ENCODE results near the gene RGS9BP.
A peak's percentile ranks its signal among the peaks of the same experiment; 100 is the strongest.
"Not testable (repeated sequence)": the region's sequence is repeated elsewhere in the genome, so short reads cannot be mapped to it uniquely, and the experiment has no call there.

The RGS9BP gene

DNA sequence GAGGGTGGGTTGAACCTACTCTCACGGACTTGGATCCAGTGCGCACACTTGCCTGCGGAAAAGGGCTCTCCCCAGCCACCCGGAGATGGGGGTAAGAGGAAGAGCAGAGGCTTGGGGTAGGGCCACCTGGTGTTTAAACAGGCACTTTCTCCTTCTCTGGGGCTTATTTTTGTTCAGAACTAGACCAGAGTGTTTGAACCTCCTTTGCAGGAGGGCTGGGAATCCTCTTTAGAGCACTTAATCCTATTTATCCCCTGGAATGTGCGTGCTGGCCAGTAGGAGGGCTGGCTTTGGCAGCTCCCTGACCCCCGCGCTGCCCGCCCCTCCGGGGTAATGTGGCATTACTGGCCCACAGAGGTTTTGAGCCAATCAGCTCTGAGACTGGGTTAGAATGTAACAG lies 2.0 kb downstream of the RGS9BP start:
- Histone ChIP-seq H3K27ac (no peak overlapping the region), H4K20me1 (peaks cover 33% of the 10 kb centered on the region), H3K4me1 (peaks cover 30% of the 10 kb centered on the region), H3K4me2 (peak overlapping the region; percentile 93; the same call in 1 of the 2 replicates), H3K4me3 (no peak overlapping the region), H3K27me3 (peaks cover 22% of the 10 kb centered on the region), H3K36me3 (no peaks in the 10 kb centered on the region), H3K9me3 (no peaks in the 10 kb centered on the region), H3K9ac (no peak overlapping the region)
- no peak for TF ChIP-seq Cebpa-rat (IDR thresholded peaks at IDR 0.05)

DNA sequence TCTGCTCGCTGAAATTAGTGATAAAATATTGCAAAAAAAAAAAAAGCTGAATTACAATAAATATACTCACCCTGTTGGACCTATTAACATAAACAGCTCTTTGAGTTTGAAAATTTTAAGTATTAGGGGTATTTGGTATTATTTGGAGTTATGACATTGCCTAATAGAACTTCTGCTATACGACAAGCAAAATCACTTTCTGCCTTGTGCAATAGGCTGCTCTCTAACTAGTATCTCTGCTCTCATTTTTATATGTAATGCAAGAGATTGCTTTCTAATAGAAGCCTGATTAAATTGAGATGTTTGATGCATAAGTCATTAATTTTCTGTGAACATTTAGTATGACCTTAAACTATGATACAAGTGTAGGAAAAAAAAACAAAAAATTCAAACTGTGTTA lies 5.3 kb downstream of the RGS9BP start:
- no peaks in the 10 kb centered on the region for H3K36me3 ChIP-seq
- H3K9ac ChIP-seq: no peak overlapping the region
- no peak overlapping the region for H3K27ac ChIP-seq
- no peak for TF ChIP-seq Cebpa-rat (IDR thresholded peaks at IDR 0.05)
- H4K20me1 ChIP-seq: peaks cover 11% of the 10 kb centered on the region; the same call in 1 of the 2 replicates
- H3K9me3 ChIP-seq: no peaks in the 10 kb centered on the region
- H3K4me2 ChIP-seq: no peak overlapping the region
- no peak overlapping the region for H3K4me3 ChIP-seq
- H3K4me1 ChIP-seq: peaks cover 11% of the 10 kb centered on the region
- H3K27me3 ChIP-seq: peaks cover 19% of the 10 kb centered on the region

DNA sequence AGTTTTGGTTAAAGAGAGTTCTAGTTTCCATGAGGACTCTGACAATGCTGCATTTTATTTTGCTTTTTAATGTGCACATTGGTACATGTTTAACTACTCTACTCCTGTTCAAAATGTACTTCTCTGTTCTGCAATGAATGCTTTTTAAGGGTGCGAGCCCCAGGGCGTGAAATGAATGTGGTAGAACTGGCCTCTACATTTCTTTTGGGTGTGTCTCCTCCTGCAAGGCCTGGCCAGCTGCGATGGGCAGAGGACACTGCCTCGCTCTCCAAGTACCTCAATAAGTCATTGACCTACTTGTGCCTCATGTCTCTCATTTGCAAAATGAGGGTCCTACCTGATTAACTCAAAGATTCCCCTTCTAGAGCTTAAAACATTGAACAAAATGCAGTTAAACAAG lies 6.7 kb downstream of the RGS9BP start:
- Histone ChIP-seq H3K4me3 (no peak overlapping the region), H3K27me3 (peaks cover 6% of the 10 kb centered on the region; the same call in 1 of the 2 replicates), H3K4me2 (no peak overlapping the region), H3K9me3 (no peaks in the 10 kb centered on the region), H3K27ac (no peak overlapping the region), H4K20me1 (no peaks in the 10 kb centered on the region), H3K9ac (no peak overlapping the region), H3K36me3 (no peaks in the 10 kb centered on the region), H3K4me1 (no peaks in the 10 kb centered on the region)
- no peak for TF ChIP-seq Cebpa-rat (IDR thresholded peaks at IDR 0.05)

DNA sequence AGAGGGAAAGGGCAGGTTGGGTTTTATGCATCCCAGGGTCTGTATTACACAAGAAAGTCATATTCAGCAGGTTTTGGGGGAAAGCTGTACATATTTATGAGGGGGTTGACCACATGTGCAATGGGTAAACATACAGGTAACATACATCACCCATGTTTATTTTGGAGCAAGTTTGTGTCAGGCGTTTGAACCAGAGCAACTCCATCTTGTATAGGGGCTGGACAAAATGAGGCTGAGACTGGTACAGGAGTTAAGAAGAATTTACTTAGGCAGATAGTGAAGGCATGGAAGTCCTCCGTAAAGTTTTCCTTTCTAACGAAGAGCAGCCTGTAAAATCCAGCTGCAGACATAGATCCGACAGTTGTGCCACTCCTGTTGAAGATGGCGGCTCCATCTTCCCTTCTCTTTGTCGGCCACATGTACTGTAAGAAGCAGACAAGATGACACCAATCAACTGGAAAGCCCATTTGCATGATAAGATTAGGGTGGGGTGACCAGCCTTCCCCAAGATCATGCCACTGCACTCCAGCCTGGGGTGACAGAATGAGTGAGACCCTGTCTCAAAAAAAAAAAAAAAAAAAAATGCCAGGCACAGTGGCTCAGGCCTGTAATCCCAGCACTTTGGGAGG lies 11.3 kb downstream of the RGS9BP start:
- no peak for TF ChIP-seq Cebpa-rat (IDR thresholded peaks at IDR 0.05)
- H4K20me1 ChIP-seq: no peaks in the 10 kb centered on the region
- H3K4me3 ChIP-seq: no peak overlapping the region
- H3K9me3 ChIP-seq: no peaks in the 10 kb centered on the region
- no peak overlapping the region for H3K9ac ChIP-seq
- no peaks in the 10 kb centered on the region for H3K36me3 ChIP-seq
- H3K27me3 ChIP-seq: no peaks in the 10 kb centered on the region
- H3K4me1 ChIP-seq: peaks cover 20% of the 10 kb centered on the region
- no peak overlapping the region for H3K27ac ChIP-seq
- no peak overlapping the region for H3K4me2 ChIP-seq

DNA sequence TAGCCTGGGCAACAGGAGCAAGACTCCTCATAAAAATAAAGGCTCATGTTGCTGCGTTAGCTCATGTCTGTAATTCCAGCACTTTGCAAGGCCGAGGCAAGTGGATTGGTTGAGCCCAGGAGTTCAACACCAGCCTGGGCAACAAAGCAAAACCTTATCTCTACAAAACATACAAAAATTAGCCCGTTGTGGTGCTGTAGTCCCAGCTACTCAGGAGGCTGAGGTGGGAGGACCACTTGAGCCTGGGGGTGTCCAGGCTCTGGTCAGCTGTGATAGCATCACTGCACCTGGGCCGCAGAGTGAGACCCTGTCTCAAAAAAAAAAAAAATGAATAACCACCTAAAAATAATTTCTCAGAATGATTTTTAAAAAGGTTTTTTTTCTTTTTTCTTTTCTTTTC lies 12.0 kb downstream of the RGS9BP start:
- H3K9ac ChIP-seq: no peak overlapping the region
- H4K20me1 ChIP-seq: no peaks in the 10 kb centered on the region
- peaks cover 2% of the 10 kb centered on the region; the same call in 1 of the 2 replicates for H3K27me3 ChIP-seq
- no peak for TF ChIP-seq Cebpa-rat (IDR thresholded peaks at IDR 0.05)
- H3K4me2 ChIP-seq: no peak overlapping the region
- H3K4me1 ChIP-seq: peaks cover 21% of the 10 kb centered on the region
- H3K9me3 ChIP-seq: no peaks in the 10 kb centered on the region
- H3K4me3 ChIP-seq: no peak overlapping the region
- H3K36me3 ChIP-seq: no peaks in the 10 kb centered on the region
- no peak overlapping the region for H3K27ac ChIP-seq

DNA sequence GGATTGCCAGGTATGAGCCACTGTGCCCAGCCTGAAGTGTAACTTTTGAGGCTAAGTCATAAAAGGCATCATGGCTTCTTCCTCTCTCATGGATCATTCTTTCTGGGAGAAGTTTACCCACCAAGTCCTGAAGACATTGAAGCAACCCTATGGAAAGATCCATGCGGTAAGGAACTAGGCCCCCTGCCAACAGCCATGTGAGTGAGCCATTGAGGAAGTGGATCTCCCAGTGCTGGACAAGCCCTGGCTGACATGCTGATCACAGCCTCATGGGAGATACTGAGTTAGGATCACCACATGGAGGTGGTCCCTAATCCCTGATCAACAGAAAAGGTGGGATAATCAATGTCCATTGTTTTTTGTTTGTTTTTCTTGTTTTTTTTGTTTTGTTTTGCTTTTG lies 12.7 kb downstream of the RGS9BP start:
- H4K20me1 ChIP-seq: no peaks in the 10 kb centered on the region
- no peak overlapping the region for H3K4me3 ChIP-seq
- H3K27me3 ChIP-seq: peaks cover 5% of the 10 kb centered on the region; the same call in 1 of the 2 replicates
- no peak overlapping the region for H3K27ac ChIP-seq
- peaks cover 3% of the 10 kb centered on the region for H3K9me3 ChIP-seq
- H3K4me1 ChIP-seq: peaks cover 28% of the 10 kb centered on the region
- H3K9ac ChIP-seq: no peak overlapping the region
- no peak overlapping the region for H3K4me2 ChIP-seq
- peaks cover under 1% of the 10 kb centered on the region; the same call in 1 of the 2 replicates for H3K36me3 ChIP-seq
- TF ChIP-seq Cebpa-rat (IDR thresholded peaks at IDR 0.05): no peak

DNA sequence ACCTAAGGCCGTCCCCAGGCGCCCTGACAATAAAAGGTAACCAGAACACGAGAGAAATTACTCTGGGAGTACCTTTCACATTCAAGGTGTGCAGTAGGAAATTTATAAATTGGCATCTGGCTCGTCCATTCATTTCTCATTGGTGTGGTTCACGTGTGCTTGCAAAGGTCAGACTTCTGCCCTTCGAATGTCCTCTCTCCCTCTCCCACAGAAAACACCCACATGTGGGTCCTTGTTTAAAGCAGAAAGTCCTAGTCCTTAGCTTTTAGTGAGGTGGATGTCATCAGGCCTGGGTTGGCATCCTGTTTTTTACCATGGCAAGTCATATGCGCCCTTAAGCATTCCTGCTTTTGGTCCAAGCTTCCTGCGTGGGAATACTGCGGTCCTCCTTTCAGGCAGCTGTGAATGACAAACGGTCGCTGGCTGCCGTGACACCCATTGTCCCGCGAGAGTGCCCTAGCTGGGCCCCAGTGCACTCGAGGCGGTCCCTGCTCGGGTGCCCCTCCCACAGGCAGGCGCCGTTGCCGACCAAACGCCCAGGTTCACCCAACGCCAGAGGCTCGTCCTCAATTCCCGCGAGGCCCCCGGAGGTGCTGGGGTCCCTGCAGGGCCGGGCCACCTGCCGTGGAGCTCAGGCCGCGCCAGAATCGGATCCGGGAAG lies 15.8 kb downstream of the RGS9BP start, which contains the start of gene NUDT19:
Gene NUDT19 (plus strand): TSS at position 531 of the 661 bp plus-strand sequence. CDS start 140 bp downstream, outside the sequence.
- peaks cover 5% of the 10 kb centered on the region; the same call in 1 of the 2 replicates for H3K27me3 ChIP-seq
- peak within 1 kb of the TSS; percentile 94 for H3K27ac ChIP-seq
- H3K9ac ChIP-seq: peak within 1 kb of the TSS; percentile 94
- peaks cover 32% of the 10 kb centered on the region for H3K36me3 ChIP-seq
- H4K20me1 ChIP-seq: peaks cover 29% of the 10 kb centered on the region
- H3K4me1 ChIP-seq: peaks cover 40% of the 10 kb centered on the region
- peak within 1 kb of the TSS; percentile 97 for H3K4me2 ChIP-seq
- peak within 1 kb of the TSS; percentile 86 for H3K4me3 ChIP-seq
- no peak for TF ChIP-seq Cebpa-rat (IDR thresholded peaks at IDR 0.05)
- H3K9me3 ChIP-seq: peaks cover 34% of the 10 kb centered on the region

DNA sequence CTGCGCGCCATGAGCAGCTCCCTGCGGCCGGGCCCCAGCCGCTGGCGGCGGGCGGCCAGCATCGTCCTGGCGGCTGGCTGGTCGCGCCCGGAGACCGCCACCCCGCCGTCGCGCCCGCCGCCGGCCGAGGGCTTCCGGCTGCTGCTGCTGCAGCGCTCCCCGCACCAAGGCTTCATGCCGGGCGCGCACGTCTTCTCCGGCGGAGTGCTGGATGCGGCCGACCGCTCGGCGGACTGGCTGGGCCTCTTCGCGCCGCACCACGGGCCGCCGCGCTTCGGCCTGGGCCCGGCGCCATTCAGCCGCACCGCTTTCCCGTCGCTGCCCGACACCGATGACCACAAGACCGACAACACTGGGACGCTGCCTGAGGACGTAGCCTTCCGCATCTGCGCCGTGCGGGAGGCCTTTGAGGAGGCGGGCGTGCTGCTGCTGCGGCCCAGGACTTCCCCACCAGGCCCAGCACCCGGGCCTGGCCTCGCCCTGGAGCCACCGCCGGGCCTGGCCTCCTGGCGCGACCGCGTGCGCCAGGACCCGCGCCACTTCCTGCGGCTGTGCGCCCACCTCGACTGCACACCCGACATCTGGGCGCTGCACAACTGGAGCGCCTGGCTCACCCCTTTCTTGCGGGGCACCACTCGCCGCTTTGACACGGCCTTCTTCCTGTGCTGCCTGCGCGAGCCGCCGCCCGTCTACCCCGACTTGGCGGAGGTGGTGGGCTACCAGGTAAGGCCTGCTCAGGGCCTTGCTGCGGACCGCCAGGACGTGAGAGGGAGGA lies 16.5 kb downstream of the RGS9BP start:
- Histone ChIP-seq H3K4me2 (peak overlapping the region; percentile 97), H3K4me1 (peaks cover 40% of the 10 kb centered on the region), H3K36me3 (peaks cover 39% of the 10 kb centered on the region), H3K27me3 (peaks cover 5% of the 10 kb centered on the region; the same call in 1 of the 2 replicates), H3K27ac (peak overlapping the region; percentile 94), H3K4me3 (peak overlapping the region; percentile 86), H3K9me3 (peaks cover 42% of the 10 kb centered on the region), H4K20me1 (peaks cover 37% of the 10 kb centered on the region), H3K9ac (peak overlapping the region; percentile 94)
- TF ChIP-seq Cebpa-rat (IDR thresholded peaks at IDR 0.05): no peak

DNA sequence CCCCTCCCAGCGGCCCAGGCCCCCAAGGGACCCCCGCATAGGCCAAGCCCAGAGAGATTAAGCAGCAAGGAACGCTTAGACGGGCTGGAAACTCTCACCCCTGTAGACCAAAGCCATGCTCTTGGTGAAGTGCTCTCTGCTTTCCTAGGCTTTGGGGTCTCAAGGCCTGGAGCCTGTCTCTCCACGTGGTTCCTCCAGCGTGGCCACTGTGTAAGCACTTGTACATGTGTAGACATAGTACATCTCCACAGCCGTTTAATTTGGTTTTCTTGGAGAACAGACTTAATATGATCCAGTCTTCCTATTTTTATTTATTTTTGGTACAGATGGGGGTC lies 17.0 kb downstream of the RGS9BP start:
- H3K36me3 ChIP-seq: peaks cover 45% of the 10 kb centered on the region
- peak overlapping the region; percentile 97 for H3K4me2 ChIP-seq
- H3K27me3 ChIP-seq: peaks cover 5% of the 10 kb centered on the region; the same call in 1 of the 2 replicates
- peak overlapping the region; percentile 94 for H3K9ac ChIP-seq
- peak overlapping the region; percentile 94 for H3K27ac ChIP-seq
- H4K20me1 ChIP-seq: peaks cover 42% of the 10 kb centered on the region
- no peak for TF ChIP-seq Cebpa-rat (IDR thresholded peaks at IDR 0.05)
- peaks cover 40% of the 10 kb centered on the region for H3K4me1 ChIP-seq
- H3K4me3 ChIP-seq: peak overlapping the region; percentile 86
- peaks cover 47% of the 10 kb centered on the region for H3K9me3 ChIP-seq

DNA sequence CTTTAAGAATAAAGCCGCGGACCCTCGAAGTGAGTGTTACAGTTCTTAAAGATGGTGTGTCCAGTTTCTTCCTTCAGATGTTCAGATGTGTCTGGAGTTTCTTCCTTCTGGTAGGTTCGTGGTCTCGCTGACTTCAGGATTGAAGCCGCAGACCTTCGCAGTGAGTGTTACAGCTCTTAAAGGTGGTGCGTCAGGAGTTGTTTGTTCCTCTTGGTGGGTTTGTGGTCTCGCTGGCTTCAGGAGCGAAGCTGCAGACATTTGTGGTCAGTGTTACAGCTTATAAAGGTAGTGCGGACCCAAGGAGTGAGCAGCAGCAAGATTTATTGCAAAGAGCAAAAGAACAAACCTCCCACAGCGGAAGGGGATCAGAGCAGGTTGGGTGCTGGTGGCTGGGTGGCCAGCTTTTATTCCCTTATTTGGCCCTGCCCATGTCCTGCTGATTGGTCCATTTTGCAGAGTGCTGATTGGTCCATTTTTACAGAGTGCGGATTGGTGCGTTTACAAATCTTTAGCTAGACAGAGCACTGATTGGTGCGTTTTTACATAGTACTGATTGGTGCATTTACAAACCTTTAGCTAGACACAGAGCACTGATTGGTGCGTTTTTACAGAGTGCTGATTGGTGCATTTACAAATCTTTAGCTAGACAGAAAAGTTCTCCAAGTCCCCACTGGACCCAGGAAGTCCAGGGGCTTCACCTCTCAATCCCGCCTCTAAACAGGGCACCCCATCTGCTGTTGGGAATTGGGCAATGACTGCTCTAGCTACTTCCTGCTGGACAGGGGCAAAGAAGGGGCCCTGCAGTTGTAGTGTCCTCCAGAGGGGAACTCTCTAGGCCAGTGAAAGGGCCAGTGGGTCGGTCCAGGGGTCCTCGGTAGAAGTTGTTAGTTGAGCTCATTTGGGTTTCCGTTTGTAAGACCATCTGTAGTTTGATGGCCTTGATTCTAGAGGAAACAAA lies 17.8 kb downstream of the RGS9BP start:
- Histone ChIP-seq H3K36me3 (peaks cover 52% of the 10 kb centered on the region), H3K9me3 (peaks cover 55% of the 10 kb centered on the region), H3K4me3 (peak overlapping the region; percentile 86), H3K27ac (peak overlapping the region; percentile 94), H4K20me1 (peaks cover 50% of the 10 kb centered on the region), H3K9ac (peak overlapping the region; percentile 94), H3K4me2 (peak overlapping the region; percentile 97), H3K4me1 (peaks cover 40% of the 10 kb centered on the region)
- H3K27me3 ChIP-seq: not testable (repeated sequence)

DNA sequence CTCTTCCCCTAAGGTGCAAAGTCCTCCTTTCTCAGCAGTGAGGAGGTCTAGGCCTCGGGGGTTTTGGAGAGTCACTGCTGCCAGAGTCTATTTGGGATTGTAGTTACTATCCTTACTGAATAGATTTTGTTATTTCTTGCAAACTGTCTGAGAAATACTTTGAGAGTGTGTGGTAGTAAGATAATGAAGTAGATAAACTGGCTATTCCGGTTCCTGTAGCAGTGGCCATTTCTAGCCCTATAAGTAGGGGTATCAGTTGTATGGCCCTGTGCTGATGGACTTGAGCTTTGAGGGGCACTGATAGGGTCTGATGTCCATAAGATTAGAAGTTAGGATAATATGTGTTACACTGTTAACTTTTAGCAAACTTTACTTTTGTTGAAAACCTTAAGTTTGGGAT lies 18.7 kb downstream of the RGS9BP start:
- Histone ChIP-seq H3K9me3 (peaks cover 63% of the 10 kb centered on the region), H3K4me3 (peak overlapping the region; percentile 86; the same call in 1 of the 2 replicates), H3K36me3 (peaks cover 61% of the 10 kb centered on the region), H4K20me1 (peaks cover 58% of the 10 kb centered on the region), H3K4me2 (peak overlapping the region; percentile 97), H3K4me1 (peaks cover 40% of the 10 kb centered on the region)
- H3K9ac ChIP-seq, H3K27me3 ChIP-seq, H3K27ac ChIP-seq: not testable (repeated sequence)

DNA sequence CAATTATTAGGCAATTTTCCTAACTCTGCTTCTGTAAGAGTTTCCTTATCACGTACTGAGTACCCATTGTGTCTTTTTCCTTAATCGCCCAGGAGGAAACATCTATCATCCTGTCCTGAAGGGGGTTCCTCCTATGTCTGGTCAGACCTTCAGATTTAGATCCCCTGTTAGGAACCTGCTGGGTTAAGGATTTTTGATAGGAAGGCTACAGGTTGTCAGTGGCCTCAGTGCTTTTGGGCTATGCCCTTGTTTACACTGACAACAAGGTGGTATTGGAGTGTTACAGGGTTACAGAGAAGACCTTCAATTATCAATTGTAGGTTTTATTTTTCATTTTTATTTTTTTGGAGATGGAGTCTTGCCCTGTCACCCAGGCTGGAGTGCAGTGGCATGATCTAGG lies 19.2 kb downstream of the RGS9BP start:
- H3K27me3 ChIP-seq, H3K27ac ChIP-seq, H3K9ac ChIP-seq, H3K4me3 ChIP-seq: not testable (repeated sequence)
- H3K4me1 ChIP-seq: peaks cover 38% of the 10 kb centered on the region
- H3K4me2 ChIP-seq: peak overlapping the region; percentile 97
- peaks cover 66% of the 10 kb centered on the region for H3K36me3 ChIP-seq
- H3K9me3 ChIP-seq: peaks cover 69% of the 10 kb centered on the region
- peaks cover 64% of the 10 kb centered on the region for H4K20me1 ChIP-seq

Data from BLaER1 (cell line).